Omental fat pad (tissue), 4 donors: Measurements from ENCODE around the gene CUX1. TPM values are rescaled to one million over a fixed set of nuclear protein-coding genes. Genes with fewer than 3 reads are reported as not detected.
"Not testable (repeated sequence)": the region's sequence is repeated elsewhere in the genome, so short reads cannot be mapped to it uniquely, and the experiment has no call there.

ENCODE experiments used
- ATAC-seq: fragments of 150-250 bp; one replicate; pipeline ENCODE4 v1.9.1; 2016; ENCODE audit warnings: mild to moderate bottlenecking, moderate library complexity; ENCODE audit not compliant: low FRiP score
- DNase-seq: peaks from one replicate; pipeline ENCODE4 v3.0.0-alpha.2; 2019; ENCODE audit warnings: low spot score
- CTCF ChIP-seq, 3 donors: fragments of 450-650 bp; IDR thresholded peaks; one replicate each; pipeline ENCODE4 v1.5.1; 2016 to 2017; ENCODE audit warnings: antibody characterized with exemption in 3 of 3, mild to moderate bottlenecking in 3 of 3, moderate library complexity in 2 of 3
- total RNA-seq, 4 donors: library from RNA; depleted of rRNA; stranded (reverse); fragments of >200 nt; gene quantifications; one replicate each; pipeline ENCODE4 v1.1.0, GENCODE V29; 2016

CUX1 gene
- total RNA-seq, 4 donors from 2014 or later: 67.6 to 141 (median 75.7) TPM

- ATAC-seq (no peak), DNase-seq (no peak)
- TF ChIP-seq CTCF (IDR thresholded peaks at IDR 0.05): no peak
These were observed 212.2 kb downstream of the CUX1 start for GRCh38 chr7:102029616-102030015.

- TF ChIP-seq CTCF (IDR thresholded peaks at IDR 0.05): no peak
- DNase-seq (no peak), ATAC-seq (no peak)
These were observed 213.3 kb downstream of the CUX1 start for GRCh38 chr7:102030696-102031095.

- ATAC-seq (no peak), DNase-seq (no peak)
- TF ChIP-seq CTCF (IDR thresholded peaks at IDR 0.05): no peak
These were observed 219.5 kb downstream of the CUX1 start for GRCh38 chr7:102036958-102037357.

- TF ChIP-seq CTCF (IDR thresholded peaks at IDR 0.05): no peak
- DNase-seq: no peak
- no peak for ATAC-seq
These were observed 222.3 kb downstream of the CUX1 start for GRCh38 chr7:102039706-102040105.

GRCh38 chr7:102040569-102040968 lies 223.1 kb downstream of the CUX1 start:
- DNase-seq: no peak
- ATAC-seq: no peak
- no peak for TF ChIP-seq CTCF (IDR thresholded peaks at IDR 0.05)

GRCh38 chr7:102042016-102042656 lies 224.7 kb downstream of the CUX1 start:
- TF ChIP-seq CTCF (IDR thresholded peaks at IDR 0.05): no peak
- ATAC-seq (peak; percentile 77), DNase-seq (no peak)

GRCh38 chr7:102042796-102043195 lies 225.4 kb downstream of the CUX1 start:
- not testable (repeated sequence) for DNase-seq, ATAC-seq
